Measurements from ENCODE around the gene FMNL3.
"Not testable (repeated sequence)": the region's sequence is repeated elsewhere in the genome, so short reads cannot be mapped to it uniquely, and the experiment has no call there.

FMNL3 gene

GRCh38 chr12:49716553-49716952 lies 9.3 kb upstream of the FMNL3 start:
- no peak for DNase-seq (ENCODE audit: low read depth)

GRCh38 chr12:49713952-49714351 lies 6.7 kb upstream of the FMNL3 start:
- not testable (repeated sequence) for DNase-seq (ENCODE audit: low read depth)

GRCh38 chr12:49708851-49709250 lies 1.6 kb upstream of the FMNL3 start:
- no peak for DNase-seq (ENCODE audit: low read depth)

- DNase-seq (ENCODE audit: low read depth), result no peak
Measured at GRCh38 chr12:49707812-49708147, 575 bp upstream of the FMNL3 start.

- DNase-seq (ENCODE audit: low read depth), result peak; percentile 37
Measured at GRCh38 chr12:49706351-49707127, 666 bp downstream of the FMNL3 start.

- peak; percentile 42 for DNase-seq (ENCODE audit: low read depth)
Measured at GRCh38 chr12:49705479-49706134, 1.6 kb downstream of the FMNL3 start.

- DNase-seq (ENCODE audit: low read depth), result no peak
Measured at GRCh38 chr12:49703647-49704137, 3.5 kb downstream of the FMNL3 start.

- DNase-seq (ENCODE audit: low read depth), result no peak
Measured at GRCh38 chr12:49702676-49703215, 4.5 kb downstream of the FMNL3 start.

- DNase-seq (ENCODE audit: low read depth), result no peak
Measured at GRCh38 chr12:49702009-49702408, 5.2 kb downstream of the FMNL3 start.

- peak; percentile 16 for DNase-seq (ENCODE audit: low read depth)
Measured at GRCh38 chr12:49698619-49699545, 8.3 kb downstream of the FMNL3 start.

- DNase-seq (ENCODE audit: low read depth), result no peak
Measured at GRCh38 chr12:49697808-49698207, 9.4 kb downstream of the FMNL3 start.

- DNase-seq (ENCODE audit: low read depth), result no peak
Measured at GRCh38 chr12:49696723-49697122, 10.5 kb downstream of the FMNL3 start.

GRCh38 chr12:49693931-49694444 lies 13.2 kb downstream of the FMNL3 start:
- no peak for DNase-seq (ENCODE audit: low read depth)

GRCh38 chr12:49692851-49693250 lies 14.4 kb downstream of the FMNL3 start:
- no peak for DNase-seq (ENCODE audit: low read depth)

GRCh38 chr12:49689785-49690184 lies 17.4 kb downstream of the FMNL3 start:
- no peak for DNase-seq (ENCODE audit: low read depth)

- no peak for DNase-seq (ENCODE audit: low read depth)
Measured at GRCh38 chr12:49689237-49689636, 18.0 kb downstream of the FMNL3 start.

GRCh38 chr12:49687941-49688340 lies 19.3 kb downstream of the FMNL3 start:
- no peak for DNase-seq (ENCODE audit: low read depth)

- peak; percentile 56 for DNase-seq (ENCODE audit: low read depth)
Measured at GRCh38 chr12:49684310-49684854, 22.8 kb downstream of the FMNL3 start.

- no peak for DNase-seq (ENCODE audit: low read depth)
Measured at GRCh38 chr12:49683599-49684309, 23.5 kb downstream of the FMNL3 start.

- DNase-seq (ENCODE audit: low read depth), result no peak
Measured at GRCh38 chr12:49680075-49680474, 27.1 kb downstream of the FMNL3 start.

- DNase-seq (ENCODE audit: low read depth), result no peak
Measured at GRCh38 chr12:49678711-49679110, 28.5 kb downstream of the FMNL3 start.
